Left cardiac atrium (tissue), 4 donors: ENCODE measurements around the gene RBBP7. TPM values are rescaled to one million over a fixed set of nuclear protein-coding genes. Genes with fewer than 3 reads are reported as not detected.
A peak's percentile ranks its signal among the peaks of the same experiment; 100 is the strongest.

Experiments
- ATAC-seq, 2 donors: fragments of 200-7000 bp; cut with Tn5 transposase; one replicate each; pipeline ENCODE4 v1.9.1; 2020; ENCODE audit warnings: mild to moderate bottlenecking in 2 of 2, moderate library complexity in 2 of 2
- DNase-seq: peaks from one replicate; pipeline ENCODE4 v3.0.0-alpha.2; 2020
- intact Hi-C, 2 donors: fragments of 100-400 bp; cut with DNase I; formaldehyde crosslinking; loops; one replicate each; pipeline versions ENCODE4 v1.14.1 to v1.15.1; 2022 to 2023
- total RNA-seq, 2 donors: library from RNA; stranded (reverse); fragmentation: NEBNext Ultra II Directional; extraction: Animal tissue kit (Norgen Biotek cat#: 25700); gene quantifications; one replicate each; pipeline ENCODE4 v1.2.1, GENCODE V29; 2021
- donor health status: DM: no; HTN: yes; CAD: no.
- donor health status: DM: no; HTN: yes; CAD: no; lungs with severe emphysema.
- donor health status: DM: yes; HTN: yes; CAD: no.
- donor health status: Dilated cardiomyopathy.

RBBP7 gene
- total RNA-seq, 2 donors from 2014 or later: 76.8 to 83.1 TPM

- ATAC-seq (peak; percentile 17 to 42), DNase-seq (no peak)
- intact Hi-C loops: no loop called here
These were observed 33.8 kb downstream of the RBBP7 start for GRCh38 chrX:16836371-16836770.

GRCh38 chrX:16834806-16835205 is 35.4 kb downstream of the RBBP7 start:
- DNase-seq (no peak), ATAC-seq (no peak)
- intact Hi-C loops: no loop called here

- DNase-seq: no peak
- ATAC-seq: no peak
- intact Hi-C loops: no loop called here
These were observed 37.9 kb downstream of the RBBP7 start for GRCh38 chrX:16832301-16832700.

- peak; percentile 86 to 88 for ATAC-seq
These were observed 41.8 kb downstream of the RBBP7 start for GRCh38 chrX:16828124-16828908.

GRCh38 chrX:16827225-16827624 is 42.9 kb downstream of the RBBP7 start:
- ATAC-seq (peak in 1 of 2 donors; percentile 49), DNase-seq (no peak)
- intact Hi-C loops: loop anchor here in 1 of 2 donors (2.0 kb wide), 1 partner anchor 220 kb away; no protein-coding TSS in a partner anchor

More at GRCh38 chrX:16828124-16828908, 41.8 kb downstream of the RBBP7 start:
- DNase-seq: peak; percentile 37
- intact Hi-C loops: no loop called here

GRCh38 chrX:16826207-16826606 is 44.0 kb downstream of the RBBP7 start:
- DNase-seq (no peak), ATAC-seq (peak in 1 of 2 donors; percentile 14)
- intact Hi-C loops: loop anchor here in 1 of 2 donors (2.0 kb wide), 1 partner anchor 221 kb away; no protein-coding TSS in a partner anchor

GRCh38 chrX:16825264-16826035 is 44.7 kb downstream of the RBBP7 start:
- intact Hi-C loops: loop anchor here in 1 of 2 donors (2.0 kb wide), 1 partner anchor 221 kb away; no protein-coding TSS in a partner anchor
- no peak for ATAC-seq
- no peak for DNase-seq

- intact Hi-C loops: no loop called here
- ATAC-seq: no peak
- DNase-seq: no peak
These were observed 47.4 kb downstream of the RBBP7 start for GRCh38 chrX:16822723-16823122.

GRCh38 chrX:16819634-16820033 is 50.5 kb downstream of the RBBP7 start:
- ATAC-seq (no peak), DNase-seq (no peak)
- intact Hi-C loops: no loop called here

- intact Hi-C loops: no loop called here
- DNase-seq (no peak), ATAC-seq (no peak)
These were observed 55.6 kb downstream of the RBBP7 start for GRCh38 chrX:16814597-16814996.

- intact Hi-C loops: no loop called here
- DNase-seq: no peak
- peak; percentile 79 to 82 for ATAC-seq
These were observed 62.1 kb downstream of the RBBP7 start for GRCh38 chrX:16807976-16808542.

- DNase-seq (no peak), ATAC-seq (peak; percentile 15 to 58)
- intact Hi-C loops: no loop called here
These were observed 62.6 kb downstream of the RBBP7 start for GRCh38 chrX:16807548-16807947.

- ATAC-seq (no peak), DNase-seq (no peak)
- intact Hi-C loops: no loop called here
These were observed 65.2 kb downstream of the RBBP7 start for GRCh38 chrX:16804923-16805464.

GRCh38 chrX:16797841-16798240 is 72.3 kb downstream of the RBBP7 start:
- intact Hi-C loops: no loop called here
- DNase-seq (no peak), ATAC-seq (no peak)

GRCh38 chrX:16797358-16797757 is 72.8 kb downstream of the RBBP7 start:
- DNase-seq: peak; percentile 34
- no peak for ATAC-seq

GRCh38 chrX:16796298-16796697 is 73.9 kb downstream of the RBBP7 start:
- ATAC-seq: no peak
- intact Hi-C loops: no loop called here

More at GRCh38 chrX:16797358-16797757, 72.8 kb downstream of the RBBP7 start:
- intact Hi-C loops: no loop called here

More at GRCh38 chrX:16796298-16796697, 73.9 kb downstream of the RBBP7 start:
- no peak for DNase-seq
